Measurements from ENCODE around the gene TMEM147. TPM values are rescaled to one million over a fixed set of nuclear protein-coding genes. Genes with fewer than 3 reads are reported as not detected.

TMEM147 gene
- total RNA-seq, 1 experiment from 2014 or later = 126 TPM

- DNase-seq = peak in 1 of 2 experiments; percentile 37
Observed at GRCh38 chr19:35513628-35514281, 31.7 kb upstream of the TMEM147 start, which contains the start of gene DMKN. TSS of gene DMKN (minus strand) at chr19:35513649. CDS start at chr19:35513475, 174 bp downstream.

GRCh38 chr19:35514282-35514809 lies 31.1 kb upstream of the TMEM147 start:
- no peaks in the 10 kb centered on the region for H3K27me3 Mint-ChIP-seq (ENCODE audit: insufficient read depth, unreplicated experiment)
- no peaks in the 10 kb centered on the region for H3K9me3 ChIP-seq
- H3K4me3 Mint-ChIP-seq (ENCODE audit: unreplicated experiment) = no peak overlapping the region
- no peaks in the 10 kb centered on the region for H3K36me3 ChIP-seq (ENCODE audit: control insufficient read depth, insufficient read depth, low read length)
- BruUV-seq (replicated peaks) = no TSS peak
- no peaks in the 10 kb centered on the region for H3K27me3 ChIP-seq (replicated peaks; ENCODE audit: control insufficient read depth, insufficient read depth, low read length)
- H3K4me3 ChIP-seq (ENCODE audit: low read depth, low read length) = no peak overlapping the region
- intact Hi-C loops (cut with micrococcal nuclease; ENCODE audit: unreplicated experiment) = no loop called here
- ChIA-PET CTCF (interaction anchor here (0.7 kb wide), 1 partner anchor 831 kb away, joined by 3 read pairs; no protein-coding TSS in a partner anchor), POLR2A (no interaction called here)
- H3K4me1 ChIP-seq = 0 out of 2 replicates have a peak, but pooled peaks cover 4% of the 10 kb centered on the region
- no peak for DNase-seq
- no peaks in the 10 kb centered on the region for H3K9me3 Mint-ChIP-seq (ENCODE audit: unreplicated experiment)
- no peak for TF ChIP-seq CTCF (IDR thresholded peaks at IDR 0.05; ENCODE audit: insufficient read depth in 1 of 2, low read depth in 1 of 2, low read length in 1 of 2, severe bottlenecking in 1 of 2, unreplicated experiment in 1 of 2)
- no peaks in the 10 kb centered on the region for H3K4me1 Mint-ChIP-seq (ENCODE audit: low read depth, unreplicated experiment)
- peaks cover 12% of the 10 kb centered on the region for H3K36me3 Mint-ChIP-seq (ENCODE audit: insufficient read depth, unreplicated experiment)
- H3K27ac Mint-ChIP-seq (ENCODE audit: unreplicated experiment) = no peak overlapping the region

More at GRCh38 chr19:35513628-35514281, 31.7 kb upstream of the TMEM147 start, which contains the start of gene DMKN:
- Mint-ChIP-seq H3K4me3 (ENCODE audit: unreplicated experiment) (no peak within 1 kb of the TSS), H3K36me3 (ENCODE audit: insufficient read depth, unreplicated experiment) (peaks cover 13% of the 10 kb centered on the region), H3K27me3 (ENCODE audit: insufficient read depth, unreplicated experiment) (no peaks in the 10 kb centered on the region), H3K9me3 (ENCODE audit: unreplicated experiment) (no peaks in the 10 kb centered on the region), H3K27ac (ENCODE audit: unreplicated experiment) (no peak within 1 kb of the TSS), H3K4me1 (ENCODE audit: low read depth, unreplicated experiment) (no peaks in the 10 kb centered on the region)
- no peaks in the 10 kb centered on the region for H3K9me3 ChIP-seq
- H3K36me3 ChIP-seq (ENCODE audit: control insufficient read depth, insufficient read depth, low read length) = no peaks in the 10 kb centered on the region
- no TSS peak for BruUV-seq (replicated peaks)
- intact Hi-C loops (cut with micrococcal nuclease; ENCODE audit: unreplicated experiment) = no loop called here
- H3K27me3 ChIP-seq (replicated peaks; ENCODE audit: control insufficient read depth, insufficient read depth, low read length) = no peaks in the 10 kb centered on the region
- POLR2A ChIA-PET = no interaction called here
- CTCF ChIA-PET = no interaction called here
- H3K4me3 ChIP-seq (ENCODE audit: low read depth, low read length) = no peak within 1 kb of the TSS
- 0 out of 2 replicates have a peak, but pooled peaks cover 4% of the 10 kb centered on the region for H3K4me1 ChIP-seq
- TF ChIP-seq CTCF (IDR thresholded peaks at IDR 0.05; ENCODE audit: insufficient read depth in 1 of 2, low read depth in 1 of 2, low read length in 1 of 2, severe bottlenecking in 1 of 2, unreplicated experiment in 1 of 2) = peak in 1 of 2 experiments; percentile 22

GRCh38 chr19:35516310-35516709 lies 29.1 kb upstream of the TMEM147 start:
- Mint-ChIP-seq H3K27ac (ENCODE audit: unreplicated experiment) (no peak overlapping the region), H3K4me1 (ENCODE audit: low read depth, unreplicated experiment) (no peaks in the 10 kb centered on the region), H3K4me3 (ENCODE audit: unreplicated experiment) (no peak overlapping the region), H3K9me3 (ENCODE audit: unreplicated experiment) (no peaks in the 10 kb centered on the region), H3K27me3 (ENCODE audit: insufficient read depth, unreplicated experiment) (no peaks in the 10 kb centered on the region), H3K36me3 (ENCODE audit: insufficient read depth, unreplicated experiment) (peaks cover 5% of the 10 kb centered on the region)
- Histone ChIP-seq H3K36me3 (ENCODE audit: control insufficient read depth, insufficient read depth, low read length) (no peaks in the 10 kb centered on the region), H3K4me3 (ENCODE audit: low read depth, low read length) (no peak overlapping the region), H3K9me3 (no peaks in the 10 kb centered on the region), H3K27me3 (replicated peaks; ENCODE audit: control insufficient read depth, insufficient read depth, low read length) (no peaks in the 10 kb centered on the region), H3K4me1 (no peaks in the 10 kb centered on the region)
- DNase-seq = no peak
- intact Hi-C loops (cut with micrococcal nuclease; ENCODE audit: unreplicated experiment) = no loop called here
- POLR2A ChIA-PET = no interaction called here
- CTCF ChIA-PET = no interaction called here
- BruUV-seq (replicated peaks) = no TSS peak
- TF ChIP-seq CTCF (IDR thresholded peaks at IDR 0.05; ENCODE audit: insufficient read depth in 1 of 2, low read depth in 1 of 2, low read length in 1 of 2, severe bottlenecking in 1 of 2, unreplicated experiment in 1 of 2) = no peak

Measured in Caco-2 (cell line).